Measurements from ENCODE around the gene ALLC.

Gene ALLC

GRCh38 chr2:3727397-3728045 is 69.5 kb downstream of the ALLC start:
- no peak for DNase-seq

GRCh38 chr2:3728104-3729054 is 70.4 kb downstream of the ALLC start:
- no peak for DNase-seq

- no peak for DNase-seq
Measured at GRCh38 chr2:3729055-3729448, 71.1 kb downstream of the ALLC start.

- DNase-seq: no peak
Measured at GRCh38 chr2:3729786-3730185, 71.8 kb downstream of the ALLC start.

- no peak for DNase-seq
Measured at GRCh38 chr2:3730646-3731045, 72.6 kb downstream of the ALLC start.

GRCh38 chr2:3731829-3732228 is 73.8 kb downstream of the ALLC start:
- no peak for DNase-seq

GRCh38 chr2:3736112-3736511 is 78.1 kb downstream of the ALLC start:
- no peak for DNase-seq

- no peak for DNase-seq
Measured at GRCh38 chr2:3737128-3737527, 79.1 kb downstream of the ALLC start.

- no peak for DNase-seq
Measured at GRCh38 chr2:3738454-3738853, 80.5 kb downstream of the ALLC start.

GRCh38 chr2:3739313-3739712 is 81.3 kb downstream of the ALLC start:
- DNase-seq: no peak

- no peak for DNase-seq
Measured at GRCh38 chr2:3741396-3741795, 83.4 kb downstream of the ALLC start.

- no peak for DNase-seq
Measured at GRCh38 chr2:3741867-3742602, 84.0 kb downstream of the ALLC start.

GRCh38 chr2:3742743-3743508 is 84.9 kb downstream of the ALLC start:
- no peak for DNase-seq

- DNase-seq: no peak
Measured at GRCh38 chr2:3743951-3744555, 86.1 kb downstream of the ALLC start.

GRCh38 chr2:3745920-3746319 is 87.9 kb downstream of the ALLC start:
- DNase-seq: no peak

GRCh38 chr2:3747032-3747654 is 89.1 kb downstream of the ALLC start:
- no peak for DNase-seq

GRCh38 chr2:3747826-3748225 is 89.8 kb downstream of the ALLC start:
- DNase-seq: no peak

- no peak for DNase-seq
Measured at GRCh38 chr2:3749201-3749600, 91.2 kb downstream of the ALLC start.

- no peak for DNase-seq
Measured at GRCh38 chr2:3751251-3751650, 93.3 kb downstream of the ALLC start.

GRCh38 chr2:3751806-3752205 is 93.8 kb downstream of the ALLC start:
- DNase-seq: no peak
